H54 (cell line): ENCODE data around the gene GSC2.

Experiments used
- DNase-seq: peaks from one replicate; pipeline ENCODE4 v3.0.0; 2011; ENCODE audit warnings: low spot score, mixed read lengths; ENCODE audit not compliant: insufficient read length
- FAIRE-seq: peaks from 3 replicates; lab custom pipeline; 2011; peaks lifted over from hg19 to GRCh38; lab: Jason Lieb, UNC
- POLR2A ChIP-seq: IDR thresholded peaks from 2 replicates; pipeline ENCODE4 v1.6.1; 2011; ENCODE audit warnings: low read depth, mild to moderate bottlenecking, low read length

The GSC2 gene

GRCh38 chr22:19128009-19128401 is 22.1 kb downstream of the GSC2 start:
- FAIRE-seq (no peak), DNase-seq (no peak)
- no peak for TF ChIP-seq POLR2A

- DNase-seq (no peak), FAIRE-seq (no peak)
- TF ChIP-seq POLR2A: no peak
Measured at GRCh38 chr22:19127329-19128008, 22.6 kb downstream of the GSC2 start.

- DNase-seq (no peak), FAIRE-seq (no peak)
- TF ChIP-seq POLR2A: no peak
Measured at GRCh38 chr22:19126309-19127273, 23.5 kb downstream of the GSC2 start.

GRCh38 chr22:19125474-19126308 is 24.4 kb downstream of the GSC2 start:
- FAIRE-seq (no peak), DNase-seq (no peak)
- TF ChIP-seq POLR2A: no peak

- no peak for DNase-seq
- FAIRE-seq: no peak
- no peak for TF ChIP-seq POLR2A
Measured at GRCh38 chr22:19125011-19125410, 25.1 kb downstream of the GSC2 start.

GRCh38 chr22:19124377-19124776 is 25.7 kb downstream of the GSC2 start:
- FAIRE-seq (no peak), DNase-seq (no peak)
- TF ChIP-seq POLR2A: no peak

- no peak for FAIRE-seq
- DNase-seq: no peak
- no peak for TF ChIP-seq POLR2A
Measured at GRCh38 chr22:19123936-19124335, 26.2 kb downstream of the GSC2 start.

GRCh38 chr22:19122752-19123492 is 27.2 kb downstream of the GSC2 start:
- DNase-seq (peak; percentile 27), FAIRE-seq (no peak)
- TF ChIP-seq POLR2A: no peak

- DNase-seq: peak; percentile 89
- TF ChIP-seq POLR2A: peak; percentile 81
- FAIRE-seq: no peak
Measured at GRCh38 chr22:19122143-19122751, 27.8 kb downstream of the GSC2 start, which contains the start of gene DGCR2. Gene DGCR2 (minus strand): TSS chr22:19122412. CDS start chr22:19122206, 206 bp downstream.

- TF ChIP-seq POLR2A: no peak
- FAIRE-seq (no peak), DNase-seq (peak; percentile 23)
Measured at GRCh38 chr22:19121631-19122142, 28.4 kb downstream of the GSC2 start.

GRCh38 chr22:19120829-19121630 is 29.1 kb downstream of the GSC2 start:
- no peak for TF ChIP-seq POLR2A

More at GRCh38 chr22:19120829-19121630, 29.1 kb downstream of the GSC2 start:
- FAIRE-seq (peak; percentile 53), DNase-seq (peak; percentile 82)
